ENCODE measurements around the gene NBAS. TPM values are rescaled to one million over a fixed set of nuclear protein-coding genes. Genes with fewer than 3 reads are reported as not detected.
"Not testable (repeated sequence)": the region's sequence is repeated elsewhere in the genome, so short reads cannot be mapped to it uniquely, and the experiment has no call there.

The NBAS gene
- polyA plus RNA-seq, 1 experiment = 35.6 TPM

DNA sequence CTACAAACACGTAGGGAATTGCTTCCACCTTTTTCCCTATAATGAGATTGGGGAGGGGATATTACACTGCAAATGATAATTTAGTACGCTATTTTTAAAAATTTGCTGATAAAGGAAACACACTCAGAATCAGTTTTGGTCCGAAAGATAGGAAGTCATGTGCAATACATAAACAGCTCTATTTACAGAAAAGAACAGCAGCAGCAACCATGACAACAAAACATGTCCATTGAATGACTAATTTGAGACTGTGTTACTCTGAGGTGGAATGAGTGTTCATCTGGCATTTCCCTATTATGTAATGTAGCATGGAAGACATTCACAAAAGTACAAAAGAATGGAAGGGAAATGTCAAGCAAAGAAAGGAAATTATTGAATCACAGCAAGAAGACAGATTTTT is 337.2 kb downstream of the NBAS start:
- no peaks in the 10 kb centered on the region for H3K36me3 ChIP-seq (ENCODE audit: control insufficient read depth, insufficient read depth, low read length)
- TF ChIP-seq, protein P1, sequence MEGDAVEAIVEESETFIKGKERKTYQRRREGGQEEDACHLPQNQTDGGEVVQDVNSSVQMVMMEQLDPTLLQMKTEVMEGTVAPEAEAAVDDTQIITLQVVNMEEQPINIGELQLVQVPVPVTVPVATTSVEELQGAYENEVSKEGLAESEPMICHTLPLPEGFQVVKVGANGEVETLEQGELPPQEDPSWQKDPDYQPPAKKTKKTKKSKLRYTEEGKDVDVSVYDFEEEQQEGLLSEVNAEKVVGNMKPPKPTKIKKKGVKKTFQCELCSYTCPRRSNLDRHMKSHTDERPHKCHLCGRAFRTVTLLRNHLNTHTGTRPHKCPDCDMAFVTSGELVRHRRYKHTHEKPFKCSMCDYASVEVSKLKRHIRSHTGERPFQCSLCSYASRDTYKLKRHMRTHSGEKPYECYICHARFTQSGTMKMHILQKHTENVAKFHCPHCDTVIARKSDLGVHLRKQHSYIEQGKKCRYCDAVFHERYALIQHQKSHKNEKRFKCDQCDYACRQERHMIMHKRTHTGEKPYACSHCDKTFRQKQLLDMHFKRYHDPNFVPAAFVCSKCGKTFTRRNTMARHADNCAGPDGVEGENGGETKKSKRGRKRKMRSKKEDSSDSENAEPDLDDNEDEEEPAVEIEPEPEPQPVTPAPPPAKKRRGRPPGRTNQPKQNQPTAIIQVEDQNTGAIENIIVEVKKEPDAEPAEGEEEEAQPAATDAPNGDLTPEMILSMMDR (IDR thresholded peaks at IDR 0.05; ENCODE audit: insufficient read depth, low read depth, low read length) = no peak
- H3K27me3 ChIP-seq (ENCODE audit: control insufficient read depth, insufficient read depth, low read length) = no peaks in the 10 kb centered on the region
- ChIA-PET POLR2A (no interaction called here), CTCF (no interaction called here)
- peak; percentile 78 for DNase-seq (ENCODE audit: low read depth)
- no peak overlapping the region for H3K4me3 ChIP-seq (ENCODE audit: low read depth, low read length)

GRCh38 chr2:15222856-15223255 is 338.3 kb downstream of the NBAS start:
- Histone ChIP-seq H3K36me3 (ENCODE audit: control insufficient read depth, insufficient read depth, low read length) (no peaks in the 10 kb centered on the region), H3K27me3 (ENCODE audit: control insufficient read depth, insufficient read depth, low read length) (no peaks in the 10 kb centered on the region), H3K4me3 (ENCODE audit: low read depth, low read length) (no peak overlapping the region)
- TF ChIP-seq, protein P1 (IDR thresholded peaks at IDR 0.05; ENCODE audit: insufficient read depth, low read depth, low read length) = no peak
- POLR2A ChIA-PET = no interaction called here
- no peak for DNase-seq (ENCODE audit: low read depth)
- CTCF ChIA-PET = no interaction called here

GRCh38 chr2:15220603-15221002 is 340.5 kb downstream of the NBAS start:
- ChIA-PET CTCF (no interaction called here), POLR2A (no interaction called here)
- no peak for DNase-seq (ENCODE audit: low read depth)
- no peaks in the 10 kb centered on the region for H3K27me3 ChIP-seq (ENCODE audit: control insufficient read depth, insufficient read depth, low read length)
- H3K4me3 ChIP-seq (ENCODE audit: low read depth, low read length) = no peak overlapping the region
- TF ChIP-seq, protein P1 (IDR thresholded peaks at IDR 0.05; ENCODE audit: insufficient read depth, low read depth, low read length) = no peak
- no peaks in the 10 kb centered on the region for H3K36me3 ChIP-seq (ENCODE audit: control insufficient read depth, insufficient read depth, low read length)

DNA sequence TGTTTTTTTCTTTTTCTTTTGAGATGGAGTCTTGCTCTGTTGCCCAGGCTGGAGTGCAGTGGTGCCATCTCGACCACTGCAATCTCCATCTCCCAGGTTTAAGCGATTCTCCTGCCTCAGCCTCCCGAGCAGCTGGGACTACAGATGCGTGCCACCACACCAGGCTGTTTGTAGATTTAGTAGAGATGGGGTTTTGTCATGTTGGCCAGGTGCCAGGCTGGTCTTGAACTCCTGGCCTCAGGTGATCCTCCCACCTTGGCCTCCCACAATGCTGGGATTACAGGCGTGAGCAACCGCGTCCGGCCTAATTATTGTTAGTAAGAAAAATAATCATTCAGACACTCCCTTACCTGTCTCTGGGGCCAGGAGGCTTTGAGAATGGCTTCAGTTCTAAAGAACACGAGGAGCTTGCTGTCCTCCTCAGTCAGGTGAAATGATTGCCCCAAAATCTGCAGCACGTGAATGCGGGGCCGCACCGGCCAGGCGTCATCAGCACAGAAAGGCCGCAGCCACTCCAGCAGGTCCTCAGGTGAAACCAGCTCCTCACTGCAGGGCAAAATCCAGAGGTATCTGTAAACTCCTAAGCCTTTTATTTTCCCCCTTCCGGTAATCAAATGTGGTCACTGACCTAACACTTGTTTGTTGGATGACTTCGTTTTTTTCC is 342.6 kb downstream of the NBAS start:
- TF ChIP-seq, protein P1 (IDR thresholded peaks at IDR 0.05; ENCODE audit: insufficient read depth, low read depth, low read length) = no peak
- POLR2A ChIA-PET = no interaction called here

GRCh38 chr2:15212249-15212648 is 348.9 kb downstream of the NBAS start:
- TF ChIP-seq, protein P1 (IDR thresholded peaks at IDR 0.05; ENCODE audit: insufficient read depth, low read depth, low read length) = no peak
- Histone ChIP-seq H3K4me3 (ENCODE audit: low read depth, low read length) (no peak overlapping the region), H3K27me3 (ENCODE audit: control insufficient read depth, insufficient read depth, low read length) (no peaks in the 10 kb centered on the region), H3K36me3 (ENCODE audit: control insufficient read depth, insufficient read depth, low read length) (peaks cover 3% of the 10 kb centered on the region; the same call in 1 of the 2 replicates)
- ChIA-PET POLR2A (no interaction called here), CTCF (no interaction called here)
- DNase-seq (ENCODE audit: low read depth) = no peak

More for the DNA sequence above, 342.6 kb downstream of the NBAS start:
- DNase-seq (ENCODE audit: low read depth) = no peak
- CTCF ChIA-PET = no interaction called here
- Histone ChIP-seq H3K4me3 (ENCODE audit: low read depth, low read length) (no peak overlapping the region), H3K27me3 (ENCODE audit: control insufficient read depth, insufficient read depth, low read length) (no peaks in the 10 kb centered on the region), H3K36me3 (ENCODE audit: control insufficient read depth, insufficient read depth, low read length) (no peaks in the 10 kb centered on the region)

DNA sequence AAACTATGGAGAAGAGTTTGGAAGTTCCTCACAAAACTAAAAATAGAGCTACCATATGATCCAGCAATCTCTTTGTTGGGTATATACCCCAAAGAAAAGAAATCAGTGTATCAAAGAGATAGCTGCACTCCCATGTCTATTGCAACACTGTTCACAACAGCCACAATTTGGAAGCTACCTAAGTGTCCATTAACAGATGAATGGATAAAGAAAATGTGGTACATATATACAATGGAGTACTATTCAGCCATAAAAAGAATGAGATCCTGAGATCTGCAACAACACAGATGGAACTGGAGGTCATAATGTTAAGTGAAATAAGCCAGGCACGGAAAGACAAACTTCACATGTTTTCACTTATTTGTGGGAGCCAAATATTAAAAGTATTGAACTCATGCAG is 350.6 kb downstream of the NBAS start:
- H3K36me3 ChIP-seq (ENCODE audit: control insufficient read depth, insufficient read depth, low read length); CTCF ChIA-PET; H3K4me3 ChIP-seq (ENCODE audit: low read depth, low read length); DNase-seq (ENCODE audit: low read depth); POLR2A ChIA-PET; H3K27me3 ChIP-seq (ENCODE audit: control insufficient read depth, insufficient read depth, low read length): not testable (repeated sequence)

Measured in BJ (cell line).